ES-I3 (cell line): ENCODE results near the gene MYBPC2.

Experiments used
- H3K36me3 ChIP-seq: 2 replicates; pipeline ENCODE4 v1.6.1; 2013; ENCODE audit warnings: mild to moderate bottlenecking, low read length, control low read depth, moderate library complexity; ENCODE audit not compliant: insufficient read depth
- H3K4me1 ChIP-seq: 2 replicates; pipeline ENCODE4 v1.6.1; 2013; ENCODE audit warnings: mild to moderate bottlenecking, control low read depth, low read length; ENCODE audit not compliant: insufficient read depth
- H3K9ac ChIP-seq: 2 replicates; pipeline ENCODE4 v1.6.1; 2013; ENCODE audit warnings: low read depth, mild to moderate bottlenecking, low read length, moderate library complexity
- H3K9me3 ChIP-seq: 2 replicates; pipeline ENCODE4 v1.6.1; 2013; ENCODE audit warnings: mild to moderate bottlenecking, low read length, moderate library complexity; ENCODE audit not compliant: control insufficient read depth, insufficient read depth

The MYBPC2 gene

GRCh38 chr19:50481351-50482149 is 48.9 kb downstream of the MYBPC2 start:
- Histone ChIP-seq H3K36me3 (peaks cover 4% of the 10 kb centered on the region), H3K9me3 (peaks cover 10% of the 10 kb centered on the region), H3K9ac (no peak overlapping the region), H3K4me1 (no peaks in the 10 kb centered on the region)

GRCh38 chr19:50482271-50482855 is 49.7 kb downstream of the MYBPC2 start:
- Histone ChIP-seq H3K9ac (no peak overlapping the region), H3K36me3 (peaks cover 4% of the 10 kb centered on the region), H3K4me1 (no peaks in the 10 kb centered on the region), H3K9me3 (peaks cover 11% of the 10 kb centered on the region)

- Histone ChIP-seq H3K4me1 (no peaks in the 10 kb centered on the region), H3K9me3 (peaks cover 11% of the 10 kb centered on the region), H3K9ac (no peak overlapping the region), H3K36me3 (peaks cover 4% of the 10 kb centered on the region)
These were observed 50.2 kb downstream of the MYBPC2 start for GRCh38 chr19:50482916-50483315.

GRCh38 chr19:50485284-50485955 is 52.7 kb downstream of the MYBPC2 start:
- H3K9ac ChIP-seq: no peak overlapping the region
- H3K36me3 ChIP-seq: no peaks in the 10 kb centered on the region
- H3K9me3 ChIP-seq: peaks cover 11% of the 10 kb centered on the region
- H3K4me1 ChIP-seq: no peaks in the 10 kb centered on the region

- Histone ChIP-seq H3K9ac (no peak overlapping the region), H3K36me3 (no peaks in the 10 kb centered on the region), H3K4me1 (peaks cover 7% of the 10 kb centered on the region; the same call in 1 of the 2 replicates), H3K9me3 (peaks cover 11% of the 10 kb centered on the region)
These were observed 54.3 kb downstream of the MYBPC2 start for GRCh38 chr19:50486823-50487515.

- peak overlapping the region; percentile 11; the same call in 1 of the 2 replicates for H3K9ac ChIP-seq
- peaks cover 8% of the 10 kb centered on the region; the same call in 1 of the 2 replicates for H3K4me1 ChIP-seq
- H3K9me3 ChIP-seq: peaks cover 11% of the 10 kb centered on the region
- H3K36me3 ChIP-seq: no peaks in the 10 kb centered on the region
These were observed 55.9 kb downstream of the MYBPC2 start for GRCh38 chr19:50488389-50489194.

- Histone ChIP-seq H3K36me3 (no peaks in the 10 kb centered on the region), H3K9ac (peak overlapping the region; percentile 37; the same call in 1 of the 2 replicates), H3K9me3 (peaks cover 11% of the 10 kb centered on the region), H3K4me1 (peaks cover 8% of the 10 kb centered on the region; the same call in 1 of the 2 replicates)
These were observed 56.8 kb downstream of the MYBPC2 start for GRCh38 chr19:50489461-50490011.

- Histone ChIP-seq H3K4me1 (peaks cover 8% of the 10 kb centered on the region; the same call in 1 of the 2 replicates), H3K36me3 (no peaks in the 10 kb centered on the region), H3K9ac (peak overlapping the region; percentile 20; the same call in 1 of the 2 replicates)
These were observed 57.7 kb downstream of the MYBPC2 start for GRCh38 chr19:50490411-50490811.

GRCh38 chr19:50490991-50491472 is 58.3 kb downstream of the MYBPC2 start:
- no peaks in the 10 kb centered on the region for H3K36me3 ChIP-seq
- no peak overlapping the region; the same call in 1 of the 2 replicates for H3K9ac ChIP-seq
- H3K4me1 ChIP-seq: peaks cover 8% of the 10 kb centered on the region; the same call in 1 of the 2 replicates
- H3K9me3 ChIP-seq: peaks cover 6% of the 10 kb centered on the region

More at GRCh38 chr19:50490411-50490811, 57.7 kb downstream of the MYBPC2 start:
- H3K9me3 ChIP-seq: peaks cover 11% of the 10 kb centered on the region

- Histone ChIP-seq H3K9ac (peak overlapping the region; percentile 16; the same call in 1 of the 2 replicates), H3K4me1 (peaks cover 8% of the 10 kb centered on the region), H3K36me3 (no peaks in the 10 kb centered on the region), H3K9me3 (no peaks in the 10 kb centered on the region)
These were observed 59.8 kb downstream of the MYBPC2 start for GRCh38 chr19:50492303-50493052.

GRCh38 chr19:50493171-50493570 is 60.5 kb downstream of the MYBPC2 start:
- no peak overlapping the region for H3K9ac ChIP-seq
- H3K4me1 ChIP-seq: peaks cover 8% of the 10 kb centered on the region
- no peaks in the 10 kb centered on the region for H3K9me3 ChIP-seq
- no peaks in the 10 kb centered on the region for H3K36me3 ChIP-seq

- no peaks in the 10 kb centered on the region for H3K36me3 ChIP-seq
- H3K4me1 ChIP-seq: peaks cover 8% of the 10 kb centered on the region
- H3K9ac ChIP-seq: no peak overlapping the region
- H3K9me3 ChIP-seq: no peaks in the 10 kb centered on the region
These were observed 61.7 kb downstream of the MYBPC2 start for GRCh38 chr19:50494186-50495019.
